B cell (primary cell): ENCODE measurements around the gene IQCM. TPM values are rescaled to one million over a fixed set of nuclear protein-coding genes. Genes with fewer than 3 reads are reported as not detected.

Source experiments
- ATAC-seq: fragments of 200-7000 bp; cut with Tn5 transposase; one replicate; pipeline ENCODE4 v1.10.0; 2021; ENCODE audit warnings: low read depth, mild to moderate bottlenecking, moderate number of reproducible peaks, moderate library complexity
- CTCF ChIA-PET: fragments of 350-600 bp; sonication (Branson Sonifier 250); formaldehyde crosslinking; loops from one replicate; lab custom pipeline; 2021; ENCODE audit warnings: antibody characterized with exemption, inconsistent platforms; lab: Charles Lee
- POLR2A ChIA-PET: fragments of 350-600 bp; sonication (Branson Sonifier 250); formaldehyde crosslinking; loops from one replicate; lab custom pipeline; 2021; ENCODE audit warnings: antibody characterized with exemption; lab: Charles Lee
- DNase-seq: peaks from one replicate; pipeline ENCODE4 v3.0.0; 2013
- H2AFZ ChIP-seq: 2 replicates; pipeline ENCODE4 v1.6.1; 2012; ENCODE audit warnings: mild to moderate bottlenecking, low read depth, low read length; ENCODE audit not compliant: insufficient read depth, poor library complexity, severe bottlenecking
- H3K27ac ChIP-seq, 2 donors: 1 replicate in 1 of 2; 2 replicates in 1 of 2; pipeline ENCODE4 v1.5.1; 2012 to 2013; ENCODE audit warnings: low read length in 2 of 2, mild to moderate bottlenecking in 2 of 2, moderate library complexity in 1 of 2
- H3K27me3 ChIP-seq, 4 experiments: fragments of 200-600 bp in 1 of 4; sonication (generic) in 1 of 4; replicated peaks in 1 of 4; 1 replicate in 2 of 4; 2 replicates in 2 of 4; pipeline versions ENCODE4 v1.6.1 to v1.7.0; 2013 to 2016; ENCODE audit warnings: low read length in 3 of 4, mild to moderate bottlenecking in 2 of 4, mixed read lengths in 1 of 4, moderate library complexity in 1 of 4; ENCODE audit not compliant: insufficient read depth in 4 of 4, control insufficient read depth in 3 of 4; ENCODE audit errors: control extremely low read depth in 1 of 4
- H3K36me3 ChIP-seq, 2 experiments: replicated peaks in 1 of 2; 1 replicate in 1 of 2; 2 replicates in 1 of 2; pipeline versions ENCODE4 v1.6.1 to v1.7.1; 2013; ENCODE audit warnings: low read length in 1 of 2; ENCODE audit not compliant: insufficient read depth in 2 of 2, control insufficient read depth in 1 of 2; ENCODE audit errors: control extremely low read depth in 1 of 2, extremely low read depth in 1 of 2
- H3K4me1 ChIP-seq, 2 donors: fragments of 200-600 bp in 1 of 2; sonication (generic) in 1 of 2; 1 replicate in 1 of 2; 2 replicates in 1 of 2; pipeline versions ENCODE4 v1.5.1 to v1.6.1; 2013 to 2017; ENCODE audit warnings: low read length in 2 of 2; ENCODE audit not compliant: control insufficient read depth in 2 of 2, insufficient read depth in 2 of 2
- H3K4me2 ChIP-seq: replicated peaks from 2 replicates; pipeline ENCODE3; 2012; ENCODE audit warnings: mild to moderate bottlenecking, low read depth, low read length; ENCODE audit not compliant: poor library complexity, severe bottlenecking
- H3K4me3 ChIP-seq, 5 experiments: fragments of 200-600 bp in 1 of 5; sonication (generic) in 1 of 5; 1 replicate in 3 of 5; 2 replicates in 2 of 5; pipeline versions ENCODE4 v1.5.1 to v1.7.0; 2011 to 2016; ENCODE audit warnings: low read length in 4 of 5, mild to moderate bottlenecking in 4 of 5, low read depth in 2 of 5, control low read depth in 1 of 5, moderate library complexity in 1 of 5; ENCODE audit not compliant: insufficient read depth in 1 of 5; ENCODE audit errors: control extremely low read depth in 1 of 5, extremely low read depth in 1 of 5
- H3K79me2 ChIP-seq: fragments of 200-600 bp; sonication (generic); one replicate; pipeline ENCODE4 v1.6.0; 2016; ENCODE audit warnings: low read length; ENCODE audit not compliant: control insufficient read depth, insufficient read depth
- H3K9ac ChIP-seq: fragments of 200-600 bp; sonication (generic); 2 replicates; pipeline ENCODE4 v1.6.1; 2017; ENCODE audit warnings: mild to moderate bottlenecking, low read length, moderate library complexity
- H3K9me3 ChIP-seq, 3 donors: one replicate each; pipeline versions ENCODE4 v1.6.1 to v1.7.1; 2013; ENCODE audit warnings: low read length in 2 of 3; ENCODE audit not compliant: control insufficient read depth in 2 of 3, insufficient read depth in 1 of 3; ENCODE audit errors: control extremely low read depth in 1 of 3
- H4K20me1 ChIP-seq: 2 replicates; pipeline ENCODE4 v1.6.0; 2012; ENCODE audit warnings: mild to moderate bottlenecking, low read length; ENCODE audit not compliant: insufficient read depth, control insufficient read depth, poor library complexity, severe bottlenecking
- H3K27ac Mint-ChIP-seq: one replicate; pipeline ENCODE4 v1.8.0; 2021; ENCODE audit warnings: mixed read lengths
- H3K27me3 Mint-ChIP-seq: one replicate; pipeline ENCODE4 v1.8.0; 2021; ENCODE audit warnings: mixed read lengths
- H3K4me1 Mint-ChIP-seq: one replicate; pipeline ENCODE4 v1.8.0; 2021; ENCODE audit warnings: mixed read lengths
- H3K4me3 Mint-ChIP-seq: one replicate; pipeline ENCODE4 v1.8.0; 2021; ENCODE audit warnings: mixed read lengths
- H3K9me3 Mint-ChIP-seq: one replicate; pipeline ENCODE4 v1.8.0; 2022; ENCODE audit warnings: mixed read lengths; ENCODE audit not compliant: insufficient read depth
- EZH2 ChIP-seq: IDR thresholded peaks from 2 replicates; pipeline ENCODE4 v1.6.1; 2012; ENCODE audit warnings: borderline replicate concordance, low read depth, mild to moderate bottlenecking, moderate library complexity, low read length; ENCODE audit not compliant: insufficient read depth, poor library complexity, severe bottlenecking
- WGBS: methylation state at CpG from one replicate; pipeline ENCODE4 v1.1.5; 2013; ENCODE audit warnings: missing lambda C conversion rate; ENCODE audit not compliant: insufficient coverage; 5-methylcytosine and 5-hydroxymethylcytosine counted together
- intact Hi-C: fragments of 100-400 bp; cut with micrococcal nuclease; formaldehyde crosslinking; loops from one replicate; pipeline ENCODE4 v1.10.0; 2022
- polyA plus RNA-seq: library from polyadenylated mRNA; depleted of rRNA; stranded (reverse); fragments of >200 nt; gene quantifications from 2 replicates; pipeline ENCODE4 v1.2.3, GENCODE V29; 2012
- total RNA-seq, 2 donors: library from RNA; stranded (reverse); fragments of 120-200 nt in 1 of 2; gene quantifications; 1 replicate in 1 of 2; 2 replicates in 1 of 2; pipeline versions ENCODE4 v1.2.3 to v1.2.4, GENCODE V29; 2013 to 2022
- TF ChIP-seq, protein P1 (sequence below): fragments of 200-600 bp; IDR thresholded peaks from one replicate; pipeline ENCODE4 v1.8.0; 2022; ENCODE audit warnings: antibody characterized with exemption, mild to moderate bottlenecking

The IQCM gene
- total and polyA plus RNA-seq, 2 donors (not counting 1 experiment from before 2014, with no cell fraction given) = not detected

DNA sequence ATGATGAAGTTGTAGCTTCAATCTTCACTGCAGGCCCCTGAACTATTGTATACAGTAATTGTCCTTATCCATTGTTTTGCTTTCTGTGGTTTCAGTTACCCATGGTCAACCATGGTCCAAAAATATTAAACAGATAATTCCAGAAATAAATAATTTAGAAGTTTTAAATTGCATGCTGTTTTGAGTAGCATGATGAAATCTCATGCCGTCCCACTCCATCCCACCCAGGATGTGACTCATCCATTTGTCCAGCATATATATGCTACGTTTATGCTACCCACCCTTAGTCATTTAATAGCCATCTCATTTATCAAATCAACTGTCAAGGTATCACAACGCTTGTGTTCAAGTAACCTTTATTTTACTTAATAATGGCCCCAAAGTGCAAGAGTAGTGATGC, 34.5 kb downstream of the IQCM start:
- DNase-seq (no peak), ATAC-seq (no peak)
- no CpG with 5 or more reads among the region's 3 CpGs for WGBS
- no peaks in the 10 kb centered on the region for H3K4me1 Mint-ChIP-seq
- Histone ChIP-seq H3K79me2 (no peaks in the 10 kb centered on the region), H3K4me1 (no peaks in the 10 kb centered on the region), H3K27me3 (no peaks in the 10 kb centered on the region), H2AFZ (no peak overlapping the region), H3K36me3 (no peaks in the 10 kb centered on the region), H3K4me3 (no peak overlapping the region), H3K4me2 (no peak overlapping the region), H3K9ac (no peak overlapping the region), H3K9me3 (peaks cover 0 to 6% (median 0%) of the 10 kb centered on the region in 3 donors), H4K20me1 (no peaks in the 10 kb centered on the region), H3K27ac (no peak overlapping the region)
- intact Hi-C loops = no loop called here
- TF ChIP-seq, protein P1, sequence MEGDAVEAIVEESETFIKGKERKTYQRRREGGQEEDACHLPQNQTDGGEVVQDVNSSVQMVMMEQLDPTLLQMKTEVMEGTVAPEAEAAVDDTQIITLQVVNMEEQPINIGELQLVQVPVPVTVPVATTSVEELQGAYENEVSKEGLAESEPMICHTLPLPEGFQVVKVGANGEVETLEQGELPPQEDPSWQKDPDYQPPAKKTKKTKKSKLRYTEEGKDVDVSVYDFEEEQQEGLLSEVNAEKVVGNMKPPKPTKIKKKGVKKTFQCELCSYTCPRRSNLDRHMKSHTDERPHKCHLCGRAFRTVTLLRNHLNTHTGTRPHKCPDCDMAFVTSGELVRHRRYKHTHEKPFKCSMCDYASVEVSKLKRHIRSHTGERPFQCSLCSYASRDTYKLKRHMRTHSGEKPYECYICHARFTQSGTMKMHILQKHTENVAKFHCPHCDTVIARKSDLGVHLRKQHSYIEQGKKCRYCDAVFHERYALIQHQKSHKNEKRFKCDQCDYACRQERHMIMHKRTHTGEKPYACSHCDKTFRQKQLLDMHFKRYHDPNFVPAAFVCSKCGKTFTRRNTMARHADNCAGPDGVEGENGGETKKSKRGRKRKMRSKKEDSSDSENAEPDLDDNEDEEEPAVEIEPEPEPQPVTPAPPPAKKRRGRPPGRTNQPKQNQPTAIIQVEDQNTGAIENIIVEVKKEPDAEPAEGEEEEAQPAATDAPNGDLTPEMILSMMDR = no peak
- no peak for TF ChIP-seq EZH2
- POLR2A ChIA-PET = no interaction called here
- no peak overlapping the region for H3K4me3 Mint-ChIP-seq
- CTCF ChIA-PET = no interaction called here
- H3K27me3 Mint-ChIP-seq = no peaks in the 10 kb centered on the region
- no peak overlapping the region for H3K27ac Mint-ChIP-seq
- no peaks in the 10 kb centered on the region for H3K9me3 Mint-ChIP-seq

DNA sequence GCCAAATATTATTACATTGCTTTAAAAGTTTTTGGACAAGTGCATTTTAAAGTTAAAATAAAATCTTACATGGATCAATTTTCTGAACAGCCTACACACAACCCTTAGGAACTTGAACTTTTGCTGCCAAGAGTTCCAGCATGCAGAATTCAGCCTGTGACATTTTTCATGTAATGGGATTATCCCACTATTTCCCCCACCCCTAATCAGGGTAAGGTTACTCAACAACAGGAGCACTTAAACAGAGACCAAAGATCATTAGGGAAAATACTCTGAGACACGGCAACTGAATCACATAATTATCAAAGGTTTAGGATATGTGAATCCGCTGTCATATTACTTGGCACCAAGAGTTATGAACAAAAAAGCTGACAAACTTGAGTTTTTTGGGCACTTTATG, 47.2 kb downstream of the IQCM start:
- H3K4me2 ChIP-seq = no peak overlapping the region
- no peaks in the 10 kb centered on the region for H3K4me1 ChIP-seq
- H3K9me3 ChIP-seq = no peaks in the 10 kb centered on the region
- intact Hi-C loops = no loop called here
- ChIA-PET POLR2A (no interaction called here), CTCF (no interaction called here)
- H3K9ac ChIP-seq = no peak overlapping the region
- TF ChIP-seq, protein P1 = no peak
- TF ChIP-seq EZH2 = no peak
- H3K27me3 ChIP-seq = no peaks in the 10 kb centered on the region
- H3K4me3 ChIP-seq = no peak overlapping the region
- no peak overlapping the region for H3K4me3 Mint-ChIP-seq
- no CpG with 5 or more reads among the region's 2 CpGs for WGBS
- DNase-seq (no peak), ATAC-seq (no peak)
- no peaks in the 10 kb centered on the region for H3K27me3 Mint-ChIP-seq
- H3K27ac Mint-ChIP-seq = no peak overlapping the region
- H3K79me2 ChIP-seq = no peaks in the 10 kb centered on the region
- H3K36me3 ChIP-seq = no peaks in the 10 kb centered on the region
- H2AFZ ChIP-seq = no peak overlapping the region
- peaks cover 2% of the 10 kb centered on the region for H3K9me3 Mint-ChIP-seq
- H3K4me1 Mint-ChIP-seq = no peaks in the 10 kb centered on the region
- H3K27ac ChIP-seq = no peak overlapping the region
- no peaks in the 10 kb centered on the region for H4K20me1 ChIP-seq
